ENCODE measurements around the gene STAT4. TPM values are rescaled to one million over a fixed set of nuclear protein-coding genes. Genes with fewer than 3 reads are reported as not detected.
A peak's percentile ranks its signal among the peaks of the same experiment; 100 is the strongest.
"Not testable (repeated sequence)": the region's sequence is repeated elsewhere in the genome, so short reads cannot be mapped to it uniquely, and the experiment has no call there.

STAT4 gene
- total RNA-seq, 4 donors from 2014 or later: 1.0 to 6.6 (median 4.4) TPM

DNA sequence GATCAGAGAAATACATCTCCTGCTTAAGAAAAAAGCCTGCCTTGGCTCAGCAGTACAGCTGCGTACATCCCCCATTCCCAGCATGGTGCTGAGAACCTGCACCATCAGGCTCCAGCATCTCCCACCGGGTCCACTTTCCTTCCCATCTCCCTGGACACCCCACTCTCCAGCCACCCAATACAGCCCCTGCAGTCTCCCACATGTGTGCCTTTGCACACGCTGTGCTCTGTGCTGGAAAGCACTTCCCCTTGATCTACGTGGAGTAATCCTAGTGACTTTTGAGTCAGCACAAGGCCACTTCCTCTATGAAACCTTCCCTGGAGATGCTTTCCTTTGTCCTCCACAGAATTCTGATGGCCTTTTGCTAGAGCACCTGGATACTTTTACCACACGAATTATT is 153.8 kb downstream of the STAT4 start:
- H3K27ac ChIP-seq: no peak overlapping the region
- WGBS, 2 donors: 87% methylated on average over 5 of the region's 5 CpGs
- no peak for DNase-seq
- H3K4me1 ChIP-seq: no peaks in the 10 kb centered on the region
- TF ChIP-seq CTCF (IDR thresholded peaks at IDR 0.05): no peak
- H3K36me3 ChIP-seq: peaks cover 66 to 67% of the 10 kb centered on the region in 2 donors
- no peak overlapping the region for H3K4me3 ChIP-seq (replicated peaks in 1 of 3)
- H3K9me3 ChIP-seq: no peaks in the 10 kb centered on the region
- intact Hi-C loops (cut with DNase I): no loop called here
- no peaks in the 10 kb centered on the region for H3K27me3 ChIP-seq

DNA sequence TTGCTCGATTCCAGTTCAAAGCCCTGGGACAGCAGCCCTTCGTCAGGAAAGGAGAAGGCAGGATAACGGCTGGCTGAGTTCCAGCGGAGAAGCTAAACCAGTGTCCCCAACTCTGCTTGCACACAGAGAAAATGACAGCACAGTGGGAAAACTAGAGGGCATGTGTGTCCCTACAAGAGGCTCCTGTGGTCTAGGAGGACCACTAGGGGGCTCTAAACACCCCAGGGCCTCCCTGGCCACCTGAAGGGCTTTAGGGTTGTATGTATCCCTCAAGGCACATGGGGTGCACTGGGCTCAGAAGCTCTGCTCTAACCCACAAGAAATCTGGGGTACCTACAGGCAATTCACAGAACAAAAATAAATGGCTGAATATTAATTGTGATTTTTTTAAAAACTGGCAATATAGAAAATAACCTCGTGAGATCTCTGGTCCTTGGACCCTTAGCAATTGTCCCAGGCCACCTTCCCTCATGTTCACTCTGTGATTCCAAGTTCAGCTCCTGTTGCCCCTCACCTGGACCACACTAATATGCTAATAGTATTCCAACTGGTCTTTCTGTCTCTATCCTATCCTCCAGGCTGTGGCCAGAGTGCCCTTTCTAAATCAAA is 154.4 kb downstream of the STAT4 start:
- Histone ChIP-seq H3K36me3 (peaks cover 62 to 66% of the 10 kb centered on the region in 2 donors), H3K4me1 (no peaks in the 10 kb centered on the region), H3K27ac (no peak overlapping the region), H3K9me3 (no peaks in the 10 kb centered on the region), H3K4me3 (replicated peaks in 1 of 3) (no peak overlapping the region), H3K27me3 (no peaks in the 10 kb centered on the region)
- intact Hi-C loops (cut with DNase I): no loop called here
- peak in 1 of 2 donors; percentile 14 for DNase-seq
- 89 to 94% methylated on average over 5 of the region's 5 CpGs for WGBS, 2 donors
- TF ChIP-seq CTCF (IDR thresholded peaks at IDR 0.05) (peak in 4 of 6 experiments; percentile 20 to 49 (median 38)), POLR2A (IDR thresholded peaks at IDR 0.05) (no peak)

DNA sequence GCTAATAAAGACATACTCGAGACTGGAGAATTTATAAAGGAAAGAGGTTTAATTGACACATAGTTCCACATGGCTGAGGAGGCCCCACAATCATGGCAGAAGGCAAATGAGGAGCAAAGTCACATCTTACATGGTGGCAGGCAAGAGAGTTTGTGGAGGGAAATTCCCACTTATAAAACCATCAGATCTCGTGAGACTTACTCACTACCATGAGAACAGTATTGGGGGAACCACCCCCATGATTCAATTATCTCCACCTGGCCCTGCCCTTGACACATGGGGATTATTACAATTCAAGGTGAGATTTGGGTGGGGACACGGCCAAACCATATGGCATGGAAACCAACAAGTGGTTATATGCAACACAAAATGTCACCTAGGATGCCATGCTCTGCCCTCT is 155.5 kb downstream of the STAT4 start:
- H3K27me3 ChIP-seq; H3K27ac ChIP-seq; H3K4me3 ChIP-seq (replicated peaks in 1 of 3); H3K9me3 ChIP-seq; intact Hi-C loops (cut with DNase I); H3K4me1 ChIP-seq; DNase-seq: not testable (repeated sequence)
- WGBS, 2 donors: 72 to 96% methylated on average over 3 of the region's 3 CpGs
- peaks cover 65 to 70% of the 10 kb centered on the region in 2 donors for H3K36me3 ChIP-seq

DNA sequence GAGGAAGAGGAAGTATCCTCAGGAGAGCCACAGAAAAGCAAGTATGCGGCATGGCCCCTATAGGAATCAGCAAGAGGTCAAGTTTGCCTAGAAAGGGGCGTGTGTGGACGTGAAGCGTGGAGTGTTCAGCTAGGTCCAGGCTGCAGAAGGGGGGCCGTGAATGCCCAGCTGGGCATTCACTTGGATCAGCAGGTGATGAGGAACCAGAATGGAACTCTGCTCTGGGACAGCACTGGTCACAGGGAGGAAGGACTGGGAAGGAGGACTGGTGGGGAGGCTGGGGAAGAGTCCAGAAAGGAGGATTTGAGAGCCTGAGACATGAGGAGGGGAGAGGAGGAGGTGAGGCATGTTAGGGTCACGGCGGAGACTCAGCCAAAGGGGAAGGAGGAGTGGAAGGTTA is 156.6 kb downstream of the STAT4 start:
- Histone ChIP-seq H3K27me3 (no peaks in the 10 kb centered on the region), H3K4me1 (no peaks in the 10 kb centered on the region), H3K4me3 (replicated peaks in 1 of 3) (no peak overlapping the region), H3K9me3 (no peaks in the 10 kb centered on the region), H3K36me3 (peaks cover 67 to 74% of the 10 kb centered on the region in 2 donors), H3K27ac (no peak overlapping the region)
- TF ChIP-seq CTCF (IDR thresholded peaks at IDR 0.05) (no peak), POLR2A (IDR thresholded peaks at IDR 0.05) (no peak)
- WGBS, 2 donors: 86 to 97% methylated on average over 7 of the region's 7 CpGs
- intact Hi-C loops (cut with DNase I): no loop called here
- DNase-seq: no peak

DNA sequence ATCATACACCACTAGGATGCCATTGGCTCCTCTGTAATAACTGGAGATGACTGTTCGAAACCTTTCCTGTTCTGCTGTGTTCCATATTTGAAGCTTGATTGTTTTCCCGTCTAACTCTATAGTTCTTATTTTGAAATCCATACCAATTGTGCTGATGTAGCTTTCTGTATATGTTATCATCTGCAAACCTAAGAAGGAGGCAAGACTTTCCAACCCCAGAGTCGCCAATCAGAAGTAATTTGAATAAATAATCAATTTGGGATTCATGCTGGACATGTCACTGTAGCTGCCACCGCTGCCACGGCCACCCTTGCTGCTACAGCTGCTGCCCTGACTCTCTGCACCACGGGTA is 157.5 kb downstream of the STAT4 start:
- TF ChIP-seq CTCF (IDR thresholded peaks at IDR 0.05) (no peak), POLR2A (IDR thresholded peaks at IDR 0.05) (no peak)
- Histone ChIP-seq H3K4me3 (replicated peaks in 1 of 3) (no peak overlapping the region), H3K36me3 (peaks cover 65 to 70% of the 10 kb centered on the region in 2 donors), H3K4me1 (no peaks in the 10 kb centered on the region), H3K27me3 (no peaks in the 10 kb centered on the region), H3K27ac (no peak overlapping the region), H3K9me3 (no peaks in the 10 kb centered on the region)
- DNase-seq: no peak
- 95 to 96% methylated on average over 6 of the region's 6 CpGs for WGBS, 2 donors
- intact Hi-C loops (cut with DNase I): no loop called here

DNA sequence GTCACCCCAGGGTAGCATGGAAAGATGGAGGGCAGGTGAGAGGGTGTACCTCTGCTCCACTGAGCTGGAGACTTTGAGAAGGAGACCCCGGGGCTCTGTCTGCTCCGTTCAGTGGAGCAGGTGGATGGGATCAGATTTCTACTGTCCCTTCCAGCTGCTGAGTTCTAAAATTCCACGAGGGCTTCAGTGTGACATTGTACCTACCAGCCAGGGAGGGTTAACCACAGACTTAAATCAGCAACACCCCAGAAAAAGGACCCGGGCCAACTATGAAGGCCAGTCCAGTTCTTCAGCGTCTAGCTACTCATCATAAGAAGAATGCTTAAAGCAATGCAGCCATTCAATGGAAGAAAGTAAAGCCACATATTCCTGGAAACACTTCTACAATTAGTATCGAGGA is 160.7 kb downstream of the STAT4 start:
- TF ChIP-seq POLR2A (IDR thresholded peaks at IDR 0.05) (no peak), CTCF (IDR thresholded peaks at IDR 0.05) (no peak)
- intact Hi-C loops (cut with DNase I): no loop called here
- DNase-seq: no peak
- H3K4me1 ChIP-seq: no peaks in the 10 kb centered on the region
- no peak overlapping the region for H3K27ac ChIP-seq
- no peaks in the 10 kb centered on the region for H3K9me3 ChIP-seq
- 80 to 82% methylated on average over 6 of the region's 6 CpGs for WGBS, 2 donors
- H3K27me3 ChIP-seq: no peaks in the 10 kb centered on the region
- no peak overlapping the region for H3K4me3 ChIP-seq (replicated peaks in 1 of 3)
- peaks cover 57 to 65% of the 10 kb centered on the region in 2 donors for H3K36me3 ChIP-seq

Measured in thyroid gland (tissue), 4 donors.